ENCODE measurements around the gene ANKRD13C.

DNA sequence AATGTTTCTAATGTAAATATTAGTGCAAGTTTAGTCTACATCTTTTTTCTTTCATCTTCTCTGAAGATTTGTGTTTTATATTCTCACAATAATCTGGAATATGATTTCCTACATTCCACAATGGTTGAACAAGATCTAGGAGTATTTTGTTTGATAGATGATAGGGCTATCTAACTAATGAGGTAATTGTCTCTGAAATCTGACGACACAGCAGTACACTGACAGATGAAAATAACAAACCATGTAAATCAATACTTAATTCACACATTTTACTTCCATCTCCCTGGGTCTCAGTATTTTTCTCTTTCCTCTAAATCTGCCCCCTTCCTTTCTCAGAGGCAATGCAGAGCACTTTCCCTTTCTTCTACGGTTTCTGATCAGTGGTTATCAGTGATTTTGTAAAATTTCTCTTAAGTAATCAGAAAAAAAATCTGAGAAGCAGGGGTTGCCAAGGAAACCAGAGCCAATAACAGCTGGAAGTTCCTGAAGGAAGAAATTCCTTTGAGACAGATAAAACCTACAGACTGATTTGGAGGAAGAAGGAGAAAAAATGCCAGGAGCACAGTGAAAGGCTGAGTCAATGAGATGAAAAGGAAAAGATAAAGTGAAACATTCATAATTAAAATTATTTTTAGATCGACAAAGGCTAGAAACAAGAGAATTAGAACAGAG, 7.3 kb upstream of the ANKRD13C start:
- TF ChIP-seq CTCF (IDR thresholded peaks at IDR 0.05; ENCODE audit: low read depth, low read length) (no peak), EZH2phosphoT487 (IDR thresholded peaks at IDR 0.05; ENCODE audit: low read depth) (no peak)
